Upper lobe of right lung (tissue), 1 donor: ENCODE results near the gene MBD4. TPM values are rescaled to one million over a fixed set of nuclear protein-coding genes. Genes with fewer than 3 reads are reported as not detected.

Source experiments
- ATAC-seq: fragments of 200-7000 bp; cut with Tn5 transposase; one replicate; pipeline ENCODE4 v1.9.1; 2020; ENCODE audit warnings: mild to moderate bottlenecking, moderate library complexity
- DNase-seq: peaks from one replicate; pipeline ENCODE4 v3.0.0-alpha.2; 2020
- H3K27ac ChIP-seq: fragments of 200-600 bp; one replicate; pipeline ENCODE4 v1.8.0; 2022
- H3K27me3 ChIP-seq: fragments of 200-600 bp; one replicate; pipeline ENCODE4 v1.8.0; 2022; ENCODE audit warnings: mild to moderate bottlenecking
- H3K36me3 ChIP-seq: fragments of 200-600 bp; one replicate; pipeline ENCODE4 v1.8.0; 2022
- H3K4me1 ChIP-seq: fragments of 200-600 bp; one replicate; pipeline ENCODE4 v1.8.0; 2022
- H3K4me3 ChIP-seq: fragments of 200-600 bp; one replicate; pipeline ENCODE4 v1.8.0; 2022; ENCODE audit warnings: mild to moderate bottlenecking
- H3K9me3 ChIP-seq: fragments of 200-600 bp; one replicate; pipeline ENCODE4 v1.8.0; 2022
- intact Hi-C: fragments of 100-400 bp; cut with DNase I; formaldehyde crosslinking; loops from one replicate; pipeline ENCODE4 v1.11.0; 2022
- total RNA-seq: library from RNA; stranded (reverse); fragmentation: NEBNext Ultra II Directional; extraction: Animal tissue kit (Norgen Biotek cat#: 25700); gene quantifications from one replicate; pipeline ENCODE4 v1.2.1, GENCODE V29; 2021
- TF ChIP-seq, protein P1 (sequence below): fragments of 200-600 bp; IDR thresholded peaks from one replicate; pipeline ENCODE4 v1.8.0; 2022; ENCODE audit warnings: antibody characterized with exemption
- donor health status: DM: no; HTN: yes; CAD: no; lungs with severe emphysema.

The MBD4 gene
- total RNA-seq, 1 donor from 2014 or later: 36.4 TPM

DNA sequence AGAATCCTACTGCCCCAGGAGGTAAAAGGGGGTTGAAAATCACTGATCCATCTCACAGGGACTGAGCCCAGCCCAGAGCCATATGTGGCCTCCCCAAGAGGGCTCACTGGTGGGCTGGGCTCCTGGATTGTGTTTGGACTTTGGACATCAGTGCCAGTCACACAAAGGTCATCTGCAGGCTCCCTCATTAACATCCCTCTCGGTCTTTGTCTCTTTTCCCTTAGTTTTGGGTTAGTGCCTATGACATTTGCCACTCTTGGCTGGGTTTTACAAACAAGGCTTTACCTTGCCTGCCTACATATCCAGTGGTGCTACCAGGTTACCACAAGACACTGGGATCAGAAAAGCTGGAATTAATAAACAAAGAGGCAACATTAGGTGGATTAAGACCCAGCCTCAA lies 28.2 kb upstream of the MBD4 start:
- Histone ChIP-seq H3K4me3 (no peak overlapping the region), H3K27me3 (no peaks in the 10 kb centered on the region), H3K9me3 (no peaks in the 10 kb centered on the region), H3K27ac (no peak overlapping the region), H3K4me1 (no peaks in the 10 kb centered on the region), H3K36me3 (peaks cover 18% of the 10 kb centered on the region)
- intact Hi-C loops: no loop called here
- no peak for DNase-seq
- TF ChIP-seq, protein P1, sequence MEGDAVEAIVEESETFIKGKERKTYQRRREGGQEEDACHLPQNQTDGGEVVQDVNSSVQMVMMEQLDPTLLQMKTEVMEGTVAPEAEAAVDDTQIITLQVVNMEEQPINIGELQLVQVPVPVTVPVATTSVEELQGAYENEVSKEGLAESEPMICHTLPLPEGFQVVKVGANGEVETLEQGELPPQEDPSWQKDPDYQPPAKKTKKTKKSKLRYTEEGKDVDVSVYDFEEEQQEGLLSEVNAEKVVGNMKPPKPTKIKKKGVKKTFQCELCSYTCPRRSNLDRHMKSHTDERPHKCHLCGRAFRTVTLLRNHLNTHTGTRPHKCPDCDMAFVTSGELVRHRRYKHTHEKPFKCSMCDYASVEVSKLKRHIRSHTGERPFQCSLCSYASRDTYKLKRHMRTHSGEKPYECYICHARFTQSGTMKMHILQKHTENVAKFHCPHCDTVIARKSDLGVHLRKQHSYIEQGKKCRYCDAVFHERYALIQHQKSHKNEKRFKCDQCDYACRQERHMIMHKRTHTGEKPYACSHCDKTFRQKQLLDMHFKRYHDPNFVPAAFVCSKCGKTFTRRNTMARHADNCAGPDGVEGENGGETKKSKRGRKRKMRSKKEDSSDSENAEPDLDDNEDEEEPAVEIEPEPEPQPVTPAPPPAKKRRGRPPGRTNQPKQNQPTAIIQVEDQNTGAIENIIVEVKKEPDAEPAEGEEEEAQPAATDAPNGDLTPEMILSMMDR: no peak
- ATAC-seq: no peak

DNA sequence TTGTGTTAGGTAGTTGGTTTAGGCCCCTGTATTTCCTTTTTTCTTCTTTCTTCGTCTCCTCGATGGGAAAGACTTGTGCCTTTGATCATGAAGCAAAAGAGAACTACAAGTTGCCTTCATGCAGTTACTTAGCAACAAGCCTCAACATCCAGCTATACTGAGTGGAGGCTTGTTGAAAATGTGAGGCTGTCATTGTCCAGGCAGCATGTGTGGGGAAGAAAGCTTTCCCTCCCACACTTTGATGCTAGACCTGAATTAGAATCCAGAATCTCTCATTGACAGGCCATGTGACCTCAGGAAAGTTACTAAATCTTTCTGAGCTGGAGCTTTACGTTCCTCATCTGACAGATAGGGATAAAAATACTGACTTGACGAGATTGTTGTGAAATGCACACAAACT lies 24.0 kb upstream of the MBD4 start:
- no peak for ATAC-seq
- H3K4me3 ChIP-seq: no peak overlapping the region
- intact Hi-C loops: no loop called here
- no peaks in the 10 kb centered on the region for H3K27me3 ChIP-seq
- no peaks in the 10 kb centered on the region for H3K9me3 ChIP-seq
- TF ChIP-seq, protein P1: no peak
- H3K4me1 ChIP-seq: no peaks in the 10 kb centered on the region
- H3K36me3 ChIP-seq: no peaks in the 10 kb centered on the region
- no peak overlapping the region for H3K27ac ChIP-seq
- DNase-seq: no peak

DNA sequence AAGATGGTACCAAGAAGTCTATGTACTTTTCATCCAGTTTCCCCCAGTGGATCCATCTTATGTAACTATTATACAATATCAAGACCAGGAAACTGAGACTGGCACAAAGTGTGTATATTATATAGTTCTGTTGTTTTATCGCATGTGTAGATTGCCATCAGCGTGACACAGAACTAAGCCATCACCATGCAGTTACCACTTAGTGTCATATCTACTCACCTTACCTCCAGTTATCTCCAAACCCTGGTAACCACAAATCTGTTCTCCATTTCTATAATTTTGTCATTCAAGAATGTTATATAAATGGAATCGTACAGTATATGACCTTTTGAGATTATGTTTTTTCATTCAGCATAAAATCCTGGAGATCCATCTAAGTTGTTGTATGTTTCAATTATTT lies 23.3 kb upstream of the MBD4 start:
- no peak for ATAC-seq
- Histone ChIP-seq H3K4me1 (no peaks in the 10 kb centered on the region), H3K27ac (no peak overlapping the region), H3K36me3 (no peaks in the 10 kb centered on the region), H3K9me3 (no peaks in the 10 kb centered on the region), H3K4me3 (no peak overlapping the region), H3K27me3 (no peaks in the 10 kb centered on the region)
- DNase-seq: no peak
- intact Hi-C loops: no loop called here
- TF ChIP-seq, protein P1: no peak

DNA sequence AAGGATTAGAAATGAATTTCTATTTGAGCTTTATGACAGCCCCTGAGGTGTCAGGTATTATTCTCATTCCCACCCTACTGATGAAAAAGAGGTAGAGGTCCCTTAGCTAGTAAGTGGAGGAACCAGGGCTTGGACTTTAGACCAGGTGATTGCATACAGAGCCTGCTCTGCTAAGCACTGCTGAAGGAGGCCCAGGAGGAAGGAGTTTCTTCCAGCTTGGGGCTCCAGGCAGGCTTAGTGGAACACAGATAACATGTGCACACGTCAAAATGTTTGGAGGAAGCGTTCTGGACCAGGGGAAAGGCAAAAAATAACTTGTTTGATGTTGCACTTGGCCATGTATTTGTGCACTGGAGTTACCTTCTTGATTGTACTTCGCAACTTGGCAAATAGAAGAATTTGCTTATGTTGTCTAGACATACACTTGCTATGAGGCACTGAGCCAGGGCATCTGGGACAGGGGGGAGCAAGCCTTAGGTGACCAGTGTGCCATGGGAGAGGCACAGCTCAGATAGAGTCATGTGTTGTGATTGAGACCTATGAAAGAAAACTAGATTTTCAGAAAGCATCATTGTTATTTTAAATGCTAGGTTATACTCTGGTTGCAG lies 22.7 kb upstream of the MBD4 start:
- Histone ChIP-seq H3K4me1 (no peaks in the 10 kb centered on the region), H3K4me3 (no peak overlapping the region), H3K27me3 (no peaks in the 10 kb centered on the region), H3K27ac (no peak overlapping the region), H3K9me3 (no peaks in the 10 kb centered on the region), H3K36me3 (peaks cover 1% of the 10 kb centered on the region)
- TF ChIP-seq, protein P1: no peak
- intact Hi-C loops: no loop called here
- ATAC-seq (no peak), DNase-seq (no peak)

DNA sequence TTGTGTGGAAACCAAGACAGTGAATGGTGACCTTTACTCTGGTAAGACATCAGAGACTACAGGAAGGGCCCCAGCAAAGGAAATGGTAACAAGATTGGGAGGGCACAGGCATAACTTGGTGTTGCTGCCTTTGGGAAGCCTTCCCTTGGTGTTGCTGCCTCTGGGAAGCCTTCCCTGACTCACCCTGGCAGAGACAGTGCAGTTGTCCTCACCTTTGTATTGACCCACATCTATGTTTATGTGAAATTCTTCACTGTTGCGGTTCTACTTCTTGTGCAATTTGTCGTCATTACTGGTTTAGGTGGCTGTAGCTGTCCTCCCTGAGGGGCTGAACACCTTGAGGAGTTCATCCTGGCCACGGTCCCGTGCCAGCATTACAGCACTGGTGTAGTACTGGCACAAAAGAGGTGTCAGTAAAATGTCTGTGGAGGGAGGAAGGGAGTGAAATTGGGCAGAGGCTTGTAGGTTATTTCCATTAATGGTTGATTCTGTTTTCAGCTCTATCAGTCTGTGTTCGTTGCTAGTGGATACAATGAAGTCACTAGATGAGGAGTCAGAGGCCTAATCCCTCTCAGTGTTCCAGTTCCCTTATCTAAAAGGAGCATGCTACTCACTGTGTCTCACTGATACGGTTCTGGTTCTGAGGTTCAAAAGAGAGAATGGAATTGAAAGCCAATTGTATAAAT lies 21.9 kb upstream of the MBD4 start:
- H3K27me3 ChIP-seq: no peaks in the 10 kb centered on the region
- H3K4me3 ChIP-seq: no peak overlapping the region
- H3K9me3 ChIP-seq: no peaks in the 10 kb centered on the region
- H3K36me3 ChIP-seq: peaks cover 10% of the 10 kb centered on the region
- H3K4me1 ChIP-seq: no peaks in the 10 kb centered on the region
- no peak for ATAC-seq
- no peak for DNase-seq
- no peak overlapping the region for H3K27ac ChIP-seq
- intact Hi-C loops: no loop called here
- TF ChIP-seq, protein P1: no peak
